ENCODE results near the gene ULK1.
A peak's percentile ranks its signal among the peaks of the same experiment; 100 is the strongest.

The ULK1 gene

GRCh38 chr12:131856366-131857097, 37.9 kb upstream of the ULK1 start:
- H3K9me3 Mint-ChIP-seq, result no peaks in the 10 kb centered on the region
- H3K36me3 Mint-ChIP-seq (ENCODE audit: low read depth), result no peaks in the 10 kb centered on the region
- H3K4me3 Mint-ChIP-seq, result no peak overlapping the region
- DNase-seq, result no peak
- H3K27ac Mint-ChIP-seq, result no peak overlapping the region
- H3K4me1 Mint-ChIP-seq (ENCODE audit: low read depth), result peaks cover 4% of the 10 kb centered on the region
- H3K27me3 Mint-ChIP-seq, result peaks cover 3% of the 10 kb centered on the region

GRCh38 chr12:131857908-131858850, 36.2 kb upstream of the ULK1 start:
- DNase-seq, result no peak
- Mint-ChIP-seq H3K9me3 (no peaks in the 10 kb centered on the region), H3K27ac (no peak overlapping the region), H3K36me3 (ENCODE audit: low read depth) (no peaks in the 10 kb centered on the region), H3K4me1 (ENCODE audit: low read depth) (peaks cover 2% of the 10 kb centered on the region), H3K27me3 (no peaks in the 10 kb centered on the region), H3K4me3 (no peak overlapping the region)

- DNase-seq, result no peak
- Mint-ChIP-seq H3K4me3 (no peak overlapping the region), H3K4me1 (ENCODE audit: low read depth) (peaks cover 2% of the 10 kb centered on the region), H3K9me3 (no peaks in the 10 kb centered on the region), H3K27ac (peak overlapping the region; percentile 44), H3K36me3 (ENCODE audit: low read depth) (no peaks in the 10 kb centered on the region), H3K27me3 (no peaks in the 10 kb centered on the region)
These were observed 33.8 kb upstream of the ULK1 start for GRCh38 chr12:131860472-131861260.

- peaks cover 2% of the 10 kb centered on the region for H3K4me1 Mint-ChIP-seq (ENCODE audit: low read depth)
- no peak for DNase-seq
- no peaks in the 10 kb centered on the region for H3K9me3 Mint-ChIP-seq
- H3K27ac Mint-ChIP-seq, result peak overlapping the region; percentile 44
- H3K27me3 Mint-ChIP-seq, result no peaks in the 10 kb centered on the region
- H3K36me3 Mint-ChIP-seq (ENCODE audit: low read depth), result no peaks in the 10 kb centered on the region
- H3K4me3 Mint-ChIP-seq, result no peak overlapping the region
These were observed 33.0 kb upstream of the ULK1 start for GRCh38 chr12:131861261-131862083.

- no peak overlapping the region for H3K4me3 Mint-ChIP-seq
- H3K36me3 Mint-ChIP-seq (ENCODE audit: low read depth), result no peaks in the 10 kb centered on the region
- H3K27ac Mint-ChIP-seq, result no peak overlapping the region
- no peaks in the 10 kb centered on the region for H3K9me3 Mint-ChIP-seq
- DNase-seq, result no peak
- no peaks in the 10 kb centered on the region for H3K27me3 Mint-ChIP-seq
- H3K4me1 Mint-ChIP-seq (ENCODE audit: low read depth), result peaks cover 2% of the 10 kb centered on the region
These were observed 32.4 kb upstream of the ULK1 start for GRCh38 chr12:131862084-131862441.

GRCh38 chr12:131862600-131862993, 31.8 kb upstream of the ULK1 start:
- Mint-ChIP-seq H3K27ac (no peak overlapping the region), H3K9me3 (no peaks in the 10 kb centered on the region), H3K4me1 (ENCODE audit: low read depth) (peaks cover 2% of the 10 kb centered on the region), H3K36me3 (ENCODE audit: low read depth) (no peaks in the 10 kb centered on the region), H3K27me3 (no peaks in the 10 kb centered on the region), H3K4me3 (no peak overlapping the region)
- no peak for DNase-seq

- no peak overlapping the region for H3K27ac Mint-ChIP-seq
- H3K27me3 Mint-ChIP-seq, result no peaks in the 10 kb centered on the region
- H3K36me3 Mint-ChIP-seq (ENCODE audit: low read depth), result no peaks in the 10 kb centered on the region
- H3K4me3 Mint-ChIP-seq, result no peak overlapping the region
- peaks cover 2% of the 10 kb centered on the region for H3K4me1 Mint-ChIP-seq (ENCODE audit: low read depth)
- no peak for DNase-seq
- H3K9me3 Mint-ChIP-seq, result no peaks in the 10 kb centered on the region
These were observed 31.3 kb upstream of the ULK1 start for GRCh38 chr12:131862994-131863710.

GRCh38 chr12:131863711-131864396, 30.6 kb upstream of the ULK1 start:
- no peaks in the 10 kb centered on the region for H3K36me3 Mint-ChIP-seq (ENCODE audit: low read depth)
- H3K4me1 Mint-ChIP-seq (ENCODE audit: low read depth), result peaks cover 2% of the 10 kb centered on the region
- no peak overlapping the region for H3K4me3 Mint-ChIP-seq
- no peaks in the 10 kb centered on the region for H3K27me3 Mint-ChIP-seq
- DNase-seq, result no peak
- H3K9me3 Mint-ChIP-seq, result no peaks in the 10 kb centered on the region
- H3K27ac Mint-ChIP-seq, result no peak overlapping the region

GRCh38 chr12:131864469-131864868, 30.0 kb upstream of the ULK1 start:
- peaks cover 2% of the 10 kb centered on the region for H3K4me1 Mint-ChIP-seq (ENCODE audit: low read depth)

GRCh38 chr12:131865180-131865875, 29.1 kb upstream of the ULK1 start:
- Mint-ChIP-seq H3K27me3 (no peaks in the 10 kb centered on the region), H3K27ac (no peak overlapping the region), H3K4me1 (ENCODE audit: low read depth) (peaks cover 2% of the 10 kb centered on the region), H3K4me3 (no peak overlapping the region), H3K36me3 (ENCODE audit: low read depth) (no peaks in the 10 kb centered on the region), H3K9me3 (no peaks in the 10 kb centered on the region)
- no peak for DNase-seq

More at GRCh38 chr12:131864469-131864868, 30.0 kb upstream of the ULK1 start:
- Mint-ChIP-seq H3K27ac (no peak overlapping the region), H3K9me3 (no peaks in the 10 kb centered on the region), H3K4me3 (no peak overlapping the region), H3K27me3 (no peaks in the 10 kb centered on the region), H3K36me3 (ENCODE audit: low read depth) (no peaks in the 10 kb centered on the region)
- no peak for DNase-seq

- H3K4me1 Mint-ChIP-seq (ENCODE audit: low read depth), result no peaks in the 10 kb centered on the region
- H3K27me3 Mint-ChIP-seq, result no peaks in the 10 kb centered on the region
- H3K9me3 Mint-ChIP-seq, result no peaks in the 10 kb centered on the region
- H3K27ac Mint-ChIP-seq, result no peak overlapping the region
- H3K36me3 Mint-ChIP-seq (ENCODE audit: low read depth), result no peaks in the 10 kb centered on the region
- no peak overlapping the region for H3K4me3 Mint-ChIP-seq
- no peak for DNase-seq
These were observed 27.0 kb upstream of the ULK1 start for GRCh38 chr12:131867471-131867870.

GRCh38 chr12:131867891-131868675, 26.3 kb upstream of the ULK1 start:
- H3K4me1 Mint-ChIP-seq (ENCODE audit: low read depth), result no peaks in the 10 kb centered on the region

More at GRCh38 chr12:131867891-131868675, 26.3 kb upstream of the ULK1 start:
- no peak overlapping the region for H3K27ac Mint-ChIP-seq
- no peaks in the 10 kb centered on the region for H3K36me3 Mint-ChIP-seq (ENCODE audit: low read depth)
- no peak overlapping the region for H3K4me3 Mint-ChIP-seq
- H3K27me3 Mint-ChIP-seq, result no peaks in the 10 kb centered on the region
- H3K9me3 Mint-ChIP-seq, result no peaks in the 10 kb centered on the region
- DNase-seq, result no peak

Data from activated T-cell treated with anti-CD3 and anti-CD28 coated beads, Interleukin-2, amount 50 U/mL, for 24 hours (primary cell).